CD4-positive, alpha-beta T cell (primary cell): ENCODE measurements around the gene TSPAN12. TPM values are rescaled to one million over a fixed set of nuclear protein-coding genes. Genes with fewer than 3 reads are reported as not detected.

Source experiments
- ATAC-seq: fragments of 200-7000 bp; cut with Tn5 transposase; one replicate; pipeline ENCODE4 v1.10.0; 2022; ENCODE audit warnings: mild to moderate bottlenecking; ENCODE audit not compliant: poor library complexity
- CTCF ChIA-PET: fragments of 350-600 bp; sonication (Branson Sonifier 250); formaldehyde crosslinking; loops from one replicate; lab custom pipeline; 2021; ENCODE audit warnings: antibody characterized with exemption, inconsistent platforms; lab: Charles Lee
- POLR2A ChIA-PET: fragments of 350-600 bp; sonication (Branson Sonifier 250); formaldehyde crosslinking; loops from one replicate; lab custom pipeline; 2021; ENCODE audit warnings: antibody characterized with exemption, inconsistent platforms; lab: Charles Lee
- DNase-seq, 14 experiments: peaks; one replicate each; pipeline ENCODE4 v3.0.0-alpha.2; 2013 to 2020; ENCODE audit warnings: mixed read lengths in 2 of 14
- H3K27ac ChIP-seq, 2 donors: one replicate each; pipeline versions ENCODE4 v1.5.1 to v1.7.0; 2013; ENCODE audit warnings: low read length in 2 of 2, low read depth in 1 of 2, mild to moderate bottlenecking in 1 of 2
- H3K27me3 ChIP-seq, 2 experiments: 1 replicate in 1 of 2; 2 replicates in 1 of 2; pipeline versions ENCODE4 v1.6.1 to v1.7.0; 2013; ENCODE audit warnings: low read length in 2 of 2, control low read depth in 1 of 2, mild to moderate bottlenecking in 1 of 2, moderate library complexity in 1 of 2; ENCODE audit not compliant: insufficient read depth in 2 of 2, control insufficient read depth in 1 of 2
- H3K36me3 ChIP-seq: one replicate; pipeline ENCODE4 v1.6.1; 2013; ENCODE audit warnings: low read length, control low read depth; ENCODE audit not compliant: insufficient read depth
- H3K4me1 ChIP-seq: one replicate; pipeline ENCODE4 v1.6.1; 2013; ENCODE audit warnings: low read length, control low read depth; ENCODE audit not compliant: insufficient read depth
- H3K4me3 ChIP-seq: one replicate; pipeline ENCODE4 v1.5.1; 2013; ENCODE audit warnings: mild to moderate bottlenecking, low read length, moderate library complexity
- H3K9me3 ChIP-seq, 2 experiments: 1 replicate in 1 of 2; 2 replicates in 1 of 2; pipeline versions ENCODE4 v1.6.1 to v1.7.0; 2013; ENCODE audit warnings: low read length in 2 of 2, mild to moderate bottlenecking in 2 of 2, control low read depth in 1 of 2, moderate library complexity in 1 of 2; ENCODE audit not compliant: control insufficient read depth in 1 of 2, insufficient read depth in 1 of 2
- H3K27ac Mint-ChIP-seq: one replicate; pipeline ENCODE4 v1.8.0; 2020; ENCODE audit warnings: mixed read lengths
- H3K27me3 Mint-ChIP-seq: one replicate; pipeline ENCODE4 v1.8.0; 2021; ENCODE audit warnings: mixed read lengths
- H3K36me3 Mint-ChIP-seq: one replicate; pipeline ENCODE4 v1.8.0; 2021; ENCODE audit warnings: low read depth, mixed read lengths
- H3K4me1 Mint-ChIP-seq: one replicate; pipeline ENCODE4 v1.8.0; 2021; ENCODE audit warnings: low read depth, mixed read lengths
- H3K4me3 Mint-ChIP-seq: one replicate; pipeline ENCODE4 v1.8.0; 2020; ENCODE audit warnings: mild to moderate bottlenecking, mixed read lengths
- H3K9me3 Mint-ChIP-seq: one replicate; pipeline ENCODE4 v1.8.0; 2020; ENCODE audit warnings: mixed read lengths
- intact Hi-C, 2 experiments: fragments of 100-400 bp; cut with DNase I in 1 of 2; cut with micrococcal nuclease in 1 of 2; formaldehyde crosslinking; loops; one replicate each; pipeline versions ENCODE4 v1.15.1 to v1.9.0; 2023 to 2025; cut with DNase I, micrococcal nuclease
- total RNA-seq, 174 experiments: library from RNA in 2 of 174; stranded (reverse) in 2 of 174; gene quantifications; one replicate each; pipeline ENCODE4 v1.2.3 and lab custom pipeline; 2021 to 2026
- TF ChIP-seq, protein P1 (sequence below): fragments of 200-600 bp; IDR thresholded peaks from one replicate; pipeline ENCODE4 v1.8.0; 2022; ENCODE audit warnings: antibody characterized with exemption, mild to moderate bottlenecking

TSPAN12 gene
- total RNA-seq, 2 experiments from 2014 or later: not detected

DNA sequence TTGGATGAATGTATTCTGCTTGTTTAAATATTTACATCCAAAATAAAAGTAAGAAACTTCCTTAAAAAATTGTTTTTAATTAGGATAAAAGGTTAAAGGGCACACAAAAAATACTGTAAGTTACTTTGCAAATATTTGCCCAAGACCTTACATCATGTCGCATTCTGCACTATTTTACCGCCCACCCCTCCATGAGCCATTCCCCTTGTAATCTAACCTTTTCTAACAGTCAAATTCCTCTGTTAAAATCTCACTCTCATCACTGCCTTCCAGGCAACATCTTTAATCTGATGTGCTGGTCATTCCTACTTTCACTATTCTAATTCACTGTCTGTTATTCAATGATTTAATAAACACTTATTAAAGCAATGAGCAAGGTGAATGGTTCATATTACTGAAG lies 23.2 kb downstream of the TSPAN12 start:
- ChIA-PET POLR2A (no interaction called here), CTCF (no interaction called here)
- no peaks in the 10 kb centered on the region for H3K27me3 ChIP-seq
- DNase-seq: no peak
- no peaks in the 10 kb centered on the region for H3K4me1 ChIP-seq
- no peak overlapping the region for H3K4me3 ChIP-seq
- no peaks in the 10 kb centered on the region for H3K4me1 Mint-ChIP-seq
- H3K36me3 Mint-ChIP-seq: no peaks in the 10 kb centered on the region
- TF ChIP-seq, protein P1, sequence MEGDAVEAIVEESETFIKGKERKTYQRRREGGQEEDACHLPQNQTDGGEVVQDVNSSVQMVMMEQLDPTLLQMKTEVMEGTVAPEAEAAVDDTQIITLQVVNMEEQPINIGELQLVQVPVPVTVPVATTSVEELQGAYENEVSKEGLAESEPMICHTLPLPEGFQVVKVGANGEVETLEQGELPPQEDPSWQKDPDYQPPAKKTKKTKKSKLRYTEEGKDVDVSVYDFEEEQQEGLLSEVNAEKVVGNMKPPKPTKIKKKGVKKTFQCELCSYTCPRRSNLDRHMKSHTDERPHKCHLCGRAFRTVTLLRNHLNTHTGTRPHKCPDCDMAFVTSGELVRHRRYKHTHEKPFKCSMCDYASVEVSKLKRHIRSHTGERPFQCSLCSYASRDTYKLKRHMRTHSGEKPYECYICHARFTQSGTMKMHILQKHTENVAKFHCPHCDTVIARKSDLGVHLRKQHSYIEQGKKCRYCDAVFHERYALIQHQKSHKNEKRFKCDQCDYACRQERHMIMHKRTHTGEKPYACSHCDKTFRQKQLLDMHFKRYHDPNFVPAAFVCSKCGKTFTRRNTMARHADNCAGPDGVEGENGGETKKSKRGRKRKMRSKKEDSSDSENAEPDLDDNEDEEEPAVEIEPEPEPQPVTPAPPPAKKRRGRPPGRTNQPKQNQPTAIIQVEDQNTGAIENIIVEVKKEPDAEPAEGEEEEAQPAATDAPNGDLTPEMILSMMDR: no peak
- H3K27ac ChIP-seq: no peak overlapping the region
- H3K27ac Mint-ChIP-seq: no peak overlapping the region
- H3K9me3 Mint-ChIP-seq: no peaks in the 10 kb centered on the region
- intact Hi-C loops: no loop called here
- H3K27me3 Mint-ChIP-seq: peaks cover 24% of the 10 kb centered on the region
- no peak overlapping the region for H3K4me3 Mint-ChIP-seq
- no peak for ATAC-seq
- H3K9me3 ChIP-seq: no peaks in the 10 kb centered on the region
- H3K36me3 ChIP-seq: no peaks in the 10 kb centered on the region

DNA sequence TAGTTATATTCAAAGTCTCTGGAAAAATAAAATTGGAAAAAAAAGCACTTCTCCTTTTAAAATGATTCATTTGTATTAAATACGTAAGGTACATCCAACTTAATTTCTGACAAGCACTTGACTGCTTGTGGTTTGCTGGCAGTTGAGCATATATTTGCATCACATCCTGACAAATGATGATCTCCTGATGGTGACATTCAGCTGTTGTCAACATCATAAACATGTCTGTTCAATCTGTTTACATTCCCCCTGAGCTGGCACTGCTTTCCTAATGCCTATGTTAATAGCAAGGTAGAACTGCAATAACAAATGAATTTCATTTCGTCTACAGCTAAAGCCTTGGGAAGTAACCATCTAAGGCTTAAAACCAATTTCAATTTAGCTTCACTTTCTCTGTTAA lies 24.4 kb downstream of the TSPAN12 start:
- H3K9me3 Mint-ChIP-seq: no peaks in the 10 kb centered on the region
- peaks cover 17% of the 10 kb centered on the region for H3K27me3 Mint-ChIP-seq
- no peak overlapping the region for H3K27ac Mint-ChIP-seq
- DNase-seq: no peak
- no peak overlapping the region for H3K4me3 Mint-ChIP-seq
- no peaks in the 10 kb centered on the region for H3K4me1 ChIP-seq
- intact Hi-C loops: no loop called here
- H3K27me3 ChIP-seq: no peaks in the 10 kb centered on the region
- H3K36me3 ChIP-seq: no peaks in the 10 kb centered on the region
- H3K27ac ChIP-seq: no peak overlapping the region
- ChIA-PET CTCF (no interaction called here), POLR2A (no interaction called here)
- H3K36me3 Mint-ChIP-seq: no peaks in the 10 kb centered on the region
- H3K4me3 ChIP-seq: no peak overlapping the region
- no peaks in the 10 kb centered on the region for H3K9me3 ChIP-seq
- ATAC-seq: no peak
- TF ChIP-seq, protein P1: no peak
- no peaks in the 10 kb centered on the region for H3K4me1 Mint-ChIP-seq

DNA sequence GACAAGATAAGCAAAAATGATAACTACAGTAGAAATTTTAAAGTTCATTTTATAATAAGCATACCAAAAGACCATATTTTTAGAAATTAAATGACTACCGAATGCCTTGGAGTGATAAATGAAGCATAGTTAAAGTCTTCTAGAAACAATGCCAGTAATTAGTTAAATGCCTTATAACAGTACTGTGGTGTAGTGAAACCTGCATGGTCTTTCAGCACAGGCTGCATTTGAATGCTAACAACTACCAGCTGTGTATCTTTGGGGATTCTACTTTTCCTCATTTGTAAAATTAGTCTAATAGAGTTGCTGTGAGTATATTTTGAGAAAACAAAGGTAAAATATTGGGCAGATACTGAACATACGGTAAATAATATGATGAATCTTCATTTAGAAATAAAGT lies 25.1 kb downstream of the TSPAN12 start:
- no peaks in the 10 kb centered on the region for H3K4me1 ChIP-seq
- DNase-seq: no peak
- Mint-ChIP-seq H3K4me1 (no peaks in the 10 kb centered on the region), H3K27ac (no peak overlapping the region), H3K27me3 (peaks cover 23% of the 10 kb centered on the region), H3K4me3 (no peak overlapping the region), H3K36me3 (no peaks in the 10 kb centered on the region), H3K9me3 (no peaks in the 10 kb centered on the region)
- TF ChIP-seq, protein P1: no peak
- ATAC-seq: no peak
- no peaks in the 10 kb centered on the region for H3K9me3 ChIP-seq
- ChIA-PET POLR2A (no interaction called here), CTCF (no interaction called here)
- no peak overlapping the region for H3K27ac ChIP-seq
- H3K27me3 ChIP-seq: no peaks in the 10 kb centered on the region
- intact Hi-C loops: no loop called here
- H3K36me3 ChIP-seq: no peaks in the 10 kb centered on the region
- no peak overlapping the region for H3K4me3 ChIP-seq
